ENCODE data around the gene HCFC1R1.
A peak's percentile ranks its signal among the peaks of the same experiment; 100 is the strongest.
"Not testable (repeated sequence)": the region's sequence is repeated elsewhere in the genome, so short reads cannot be mapped to it uniquely, and the experiment has no call there.

Gene HCFC1R1

DNA sequence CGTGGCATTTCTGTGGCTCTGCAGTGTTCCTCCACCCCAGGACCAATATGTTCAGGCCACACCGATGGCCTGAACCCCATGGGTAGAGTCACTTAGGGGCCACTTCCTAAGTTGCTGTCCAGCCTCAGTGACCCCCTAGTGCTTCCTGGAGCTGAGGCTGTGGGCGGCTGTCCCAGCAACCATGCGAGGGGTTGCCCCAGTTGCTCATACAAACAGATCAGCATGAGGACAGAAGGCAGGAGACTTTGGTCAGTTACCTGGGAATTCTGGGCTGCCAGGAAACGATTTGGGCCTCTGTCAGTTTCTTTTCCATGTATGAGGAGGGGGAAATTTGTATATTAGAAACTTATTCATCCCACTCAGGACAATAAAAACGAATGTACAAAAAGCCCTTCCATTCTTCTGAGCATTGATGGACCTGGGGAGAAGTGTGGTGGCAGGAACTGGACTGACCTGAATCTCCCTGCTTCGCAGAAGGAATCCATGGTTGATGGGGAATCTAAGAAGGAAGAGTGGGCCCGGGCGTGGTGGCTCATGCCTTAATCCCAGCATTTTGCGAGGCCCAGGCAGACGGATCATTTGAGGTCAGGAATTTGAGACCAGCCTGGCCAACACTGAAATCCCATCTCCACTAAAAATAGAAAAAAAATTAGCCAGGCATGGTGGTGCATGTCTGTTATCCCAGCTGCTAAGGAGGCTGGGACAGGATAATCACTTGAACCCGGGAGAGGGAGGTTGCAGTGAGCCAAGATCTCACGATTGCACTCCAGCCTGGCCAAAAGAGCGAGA is 36.8 kb upstream of the HCFC1R1 start:
- TF ChIP-seq POLR2A (IDR thresholded peaks at IDR 0.05; ENCODE audit: low read length) (no peak), GATA1 (IDR thresholded peaks at IDR 0.05; ENCODE audit: low read depth, low read length) (no peak)
- no peak for DNase-seq

DNA sequence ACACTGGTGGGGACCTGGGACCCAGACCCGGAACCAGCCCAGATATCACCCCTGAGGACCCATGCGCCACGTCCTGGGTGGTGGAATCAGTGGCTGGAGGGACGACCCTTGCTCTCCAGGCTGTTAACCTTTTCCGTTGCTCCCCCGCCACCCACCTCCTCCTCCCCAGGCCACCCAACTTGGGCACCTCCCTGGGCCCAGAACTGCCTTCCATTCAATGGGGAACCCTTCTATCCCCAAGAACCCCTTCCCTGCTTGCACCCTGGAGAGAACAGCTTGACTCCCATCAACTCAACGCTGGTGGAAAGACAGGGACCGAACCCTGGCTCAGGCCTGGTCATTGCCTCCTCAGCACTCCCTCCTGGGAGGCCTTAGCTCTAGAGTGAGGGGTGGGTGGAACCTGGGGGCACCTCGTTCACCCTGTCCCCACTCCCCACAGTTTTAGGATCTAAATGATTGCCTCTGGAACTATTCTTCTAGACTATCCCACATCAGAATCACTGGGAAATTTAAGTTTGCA is 36.0 kb upstream of the HCFC1R1 start:
- no peak for DNase-seq

GRCh38 chr16:3059041-3059722 is 35.4 kb upstream of the HCFC1R1 start:
- no peak for TF ChIP-seq GATA1 (IDR thresholded peaks at IDR 0.05; ENCODE audit: low read depth, low read length)
- no peak for TF ChIP-seq POLR2A (IDR thresholded peaks at IDR 0.05; ENCODE audit: low read length)
- DNase-seq: peak; percentile 84 to 92

More for the DNA sequence above, 36.0 kb upstream of the HCFC1R1 start:
- no peak for TF ChIP-seq POLR2A (IDR thresholded peaks at IDR 0.05; ENCODE audit: low read length)
- no peak for TF ChIP-seq GATA1 (IDR thresholded peaks at IDR 0.05; ENCODE audit: low read depth, low read length)

DNA sequence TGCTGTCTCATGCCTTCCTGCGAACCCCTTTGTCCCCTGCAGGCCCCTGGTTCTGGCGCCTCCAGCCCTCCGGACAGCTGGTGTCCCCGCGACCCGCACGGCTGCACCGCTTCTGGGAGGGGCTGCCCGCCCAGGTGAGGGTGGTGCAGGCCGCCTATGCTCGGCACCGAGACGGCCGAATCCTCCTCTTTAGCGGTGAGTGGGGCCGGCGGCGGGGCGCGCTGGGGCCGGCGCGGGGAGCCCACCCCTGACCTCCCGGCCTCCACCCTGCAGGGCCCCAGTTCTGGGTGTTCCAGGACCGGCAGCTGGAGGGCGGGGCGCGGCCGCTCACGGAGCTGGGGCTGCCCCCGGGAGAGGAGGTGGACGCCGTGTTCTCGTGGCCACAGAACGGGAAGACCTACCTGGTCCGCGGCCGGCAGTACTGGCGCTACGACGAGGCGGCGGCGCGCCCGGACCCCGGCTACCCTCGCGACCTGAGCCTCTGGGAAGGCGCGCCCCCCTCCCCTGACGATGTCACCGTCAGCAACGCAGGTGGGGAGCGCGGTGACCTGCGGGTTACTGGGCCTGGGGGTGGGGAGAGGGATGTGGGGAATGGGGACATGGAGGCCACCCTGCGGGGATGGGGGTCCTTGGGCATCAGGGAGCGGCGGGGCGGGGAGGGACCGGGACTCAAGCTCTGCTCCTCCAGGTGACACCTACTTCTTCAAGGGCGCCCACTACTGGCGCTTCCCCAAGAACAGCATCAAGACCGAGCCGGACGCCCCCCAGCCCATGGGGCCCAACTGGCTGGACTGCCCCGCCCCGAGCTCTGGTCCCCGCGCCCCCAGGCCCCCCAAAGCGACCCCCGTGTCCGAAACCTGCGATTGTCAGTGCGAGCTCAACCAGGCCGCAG is 34.6 kb upstream of the HCFC1R1 start:
- TF ChIP-seq GATA1 (IDR thresholded peaks at IDR 0.05; ENCODE audit: low read depth, low read length): no peak
- peak; percentile 52 to 60 for DNase-seq

DNA sequence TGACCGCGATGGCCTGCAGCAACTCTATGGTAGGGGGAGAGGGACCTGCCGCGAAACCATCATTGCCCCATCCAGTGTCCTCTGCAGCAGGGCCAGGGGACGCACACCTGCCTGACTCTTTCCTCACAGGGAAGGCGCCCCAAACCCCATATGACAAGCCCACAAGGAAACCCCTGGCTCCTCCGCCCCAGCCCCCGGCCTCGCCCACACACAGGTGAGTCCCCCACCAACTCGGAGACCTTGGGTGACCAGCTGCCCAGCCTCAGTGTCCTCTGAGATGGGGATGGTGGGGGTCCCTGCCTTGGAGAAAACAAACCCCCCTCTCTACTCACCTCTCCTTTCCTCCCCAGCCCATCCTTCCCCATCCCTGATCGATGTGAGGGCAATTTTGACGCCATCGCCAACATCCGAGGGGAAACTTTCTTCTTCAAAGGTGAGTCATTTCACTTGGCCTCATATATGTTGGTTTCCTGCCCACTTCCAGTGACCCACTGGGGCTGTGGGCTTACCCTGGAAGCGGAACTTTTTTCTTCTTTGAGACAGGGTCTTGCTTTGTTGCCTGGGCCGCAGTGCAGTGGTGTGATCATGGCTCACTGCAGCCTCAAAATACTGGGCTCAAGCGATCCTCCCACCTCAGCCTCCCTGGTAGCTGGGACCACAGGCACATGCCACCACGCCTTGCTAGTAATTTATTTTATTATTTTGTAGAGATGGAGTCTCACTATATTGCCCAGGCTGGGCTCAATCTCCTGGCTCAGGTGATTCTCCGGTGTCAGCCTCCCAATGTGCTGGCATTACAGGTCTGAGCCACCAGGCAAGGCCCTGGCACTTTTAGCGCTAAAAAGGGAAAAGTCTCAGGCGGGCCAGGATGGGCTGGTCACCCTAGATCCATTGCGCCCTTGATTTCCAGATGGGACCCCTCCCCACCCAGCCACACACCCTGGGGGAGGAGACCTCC is 33.7 kb upstream of the HCFC1R1 start:
- no peak for DNase-seq
- no peak for TF ChIP-seq POLR2A (IDR thresholded peaks at IDR 0.05; ENCODE audit: low read length)
- TF ChIP-seq GATA1 (IDR thresholded peaks at IDR 0.05; ENCODE audit: low read depth, low read length): no peak

DNA sequence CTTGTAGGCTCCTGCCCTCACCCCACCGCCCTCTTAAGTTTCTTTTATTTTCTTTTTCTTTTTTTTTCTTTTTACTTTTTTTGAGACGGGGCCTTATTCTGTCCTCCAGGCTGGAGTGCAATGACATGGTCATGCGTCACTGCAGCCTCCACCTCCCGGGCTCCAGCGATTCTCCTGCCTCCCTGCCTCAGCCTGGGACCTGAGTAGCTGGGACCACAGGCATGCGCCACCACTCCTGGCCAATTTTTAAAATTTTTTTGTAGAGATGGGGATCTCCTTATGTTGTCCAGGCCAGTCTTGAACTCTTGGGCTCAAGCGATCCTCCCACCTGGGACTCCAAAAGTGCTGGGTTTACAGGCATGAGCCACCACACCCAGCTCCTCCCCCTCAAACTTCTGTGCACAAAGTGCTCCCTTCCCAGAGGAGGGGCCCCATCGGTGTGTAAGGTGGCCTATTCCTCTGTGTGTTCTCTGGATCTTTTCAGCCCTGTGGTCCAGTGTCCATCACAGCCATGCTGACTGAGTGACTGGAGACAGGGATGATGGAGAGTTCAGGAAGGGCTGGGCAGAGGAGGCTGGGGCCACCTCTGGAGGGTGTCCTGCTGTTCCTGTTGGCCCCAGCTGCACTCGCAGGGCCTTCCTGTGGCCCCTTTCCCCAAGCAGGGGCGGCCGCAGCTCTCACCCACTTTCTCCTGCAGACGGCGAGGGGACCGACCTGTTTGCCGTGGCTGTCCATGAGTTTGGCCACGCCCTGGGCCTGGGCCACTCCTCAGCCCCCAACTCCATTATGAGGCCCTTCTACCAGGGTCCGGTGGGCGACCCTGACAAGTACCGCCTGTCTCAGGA is 32.8 kb upstream of the HCFC1R1 start:
- DNase-seq: no peak
- no peak for TF ChIP-seq GATA1 (IDR thresholded peaks at IDR 0.05; ENCODE audit: low read depth, low read length)
- TF ChIP-seq POLR2A (IDR thresholded peaks at IDR 0.05; ENCODE audit: low read length): no peak

DNA sequence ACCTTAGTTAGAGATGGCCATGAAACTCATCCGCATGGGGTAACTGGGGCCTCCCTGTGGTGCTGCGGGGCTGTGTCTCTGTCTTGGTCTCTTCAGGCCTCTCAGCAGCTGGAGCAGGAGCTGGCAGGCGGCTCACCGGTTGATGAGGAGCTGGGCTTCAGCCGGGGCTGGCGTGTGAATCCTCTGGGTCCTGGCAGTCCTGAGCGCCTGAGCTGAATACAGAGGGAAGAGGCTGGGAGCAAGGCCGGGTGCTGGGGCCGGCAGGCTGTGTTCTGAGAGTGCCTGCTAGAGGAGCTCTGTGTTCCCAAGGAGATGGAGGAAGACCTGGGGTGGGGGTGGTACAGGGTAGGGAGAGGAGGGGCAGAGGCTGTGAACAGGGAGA is 32.0 kb upstream of the HCFC1R1 start:
- not testable (repeated sequence) for DNase-seq

DNA sequence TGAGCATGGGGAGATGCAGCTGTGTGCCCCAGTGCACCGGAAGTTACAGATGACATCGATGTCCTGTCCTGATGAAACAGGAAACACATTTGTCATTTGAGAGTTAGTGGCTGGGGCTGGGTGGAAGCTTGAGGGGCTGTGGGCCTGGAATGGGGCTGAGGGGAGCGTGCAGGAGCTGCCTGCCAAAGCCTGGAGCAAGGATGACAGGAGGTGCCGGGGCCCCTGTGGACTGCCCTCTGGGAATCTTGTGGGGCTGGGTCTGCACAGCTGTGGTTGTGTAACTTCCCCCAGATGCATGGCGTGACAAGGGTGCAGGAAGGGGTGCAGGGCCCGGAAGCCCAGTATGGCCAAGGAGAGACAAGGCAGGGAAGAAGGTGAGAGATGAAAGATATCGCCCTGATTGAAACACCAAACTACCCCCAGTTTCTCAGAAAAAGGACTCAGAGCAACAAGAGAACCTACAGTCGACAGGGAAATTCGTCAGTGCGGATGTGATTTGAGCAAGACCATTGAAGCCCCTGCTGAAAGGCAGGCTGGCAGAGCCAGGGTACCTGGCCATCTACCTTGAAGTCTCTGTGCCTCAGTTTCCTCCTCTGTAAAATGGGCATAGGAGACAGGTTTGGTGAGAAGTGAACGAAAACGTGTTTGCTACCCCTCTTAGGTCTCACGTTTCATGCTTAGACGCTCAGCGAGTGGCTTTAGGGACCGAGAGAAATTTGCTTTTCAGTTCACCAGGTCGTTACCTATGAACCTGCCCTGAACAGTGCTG is 31.4 kb upstream of the HCFC1R1 start:
- DNase-seq: no peak

DNA sequence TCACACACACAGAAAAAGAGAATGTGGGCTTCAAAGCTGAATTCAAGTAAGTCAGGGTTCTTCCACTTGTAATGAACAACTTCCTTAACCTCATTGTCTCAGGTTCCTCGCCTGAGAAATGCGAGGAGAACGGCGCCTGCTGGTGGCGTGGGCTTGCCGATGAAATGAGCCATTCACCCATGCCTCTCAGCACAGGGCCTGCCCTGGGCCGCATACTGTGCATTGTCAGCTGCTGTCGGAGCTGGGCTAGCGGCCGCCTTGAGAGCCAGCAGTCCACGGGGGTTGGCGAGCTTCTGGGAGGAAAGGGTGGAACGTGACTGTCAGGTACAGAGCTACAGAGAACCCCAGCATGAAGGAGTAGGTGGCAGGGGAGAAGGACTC is 29.6 kb upstream of the HCFC1R1 start:
- DNase-seq: not testable (repeated sequence)

More for the DNA sequence above, 31.4 kb upstream of the HCFC1R1 start:
- TF ChIP-seq POLR2A (IDR thresholded peaks at IDR 0.05; ENCODE audit: low read length): no peak
- TF ChIP-seq GATA1 (IDR thresholded peaks at IDR 0.05; ENCODE audit: low read depth, low read length): no peak

DNA sequence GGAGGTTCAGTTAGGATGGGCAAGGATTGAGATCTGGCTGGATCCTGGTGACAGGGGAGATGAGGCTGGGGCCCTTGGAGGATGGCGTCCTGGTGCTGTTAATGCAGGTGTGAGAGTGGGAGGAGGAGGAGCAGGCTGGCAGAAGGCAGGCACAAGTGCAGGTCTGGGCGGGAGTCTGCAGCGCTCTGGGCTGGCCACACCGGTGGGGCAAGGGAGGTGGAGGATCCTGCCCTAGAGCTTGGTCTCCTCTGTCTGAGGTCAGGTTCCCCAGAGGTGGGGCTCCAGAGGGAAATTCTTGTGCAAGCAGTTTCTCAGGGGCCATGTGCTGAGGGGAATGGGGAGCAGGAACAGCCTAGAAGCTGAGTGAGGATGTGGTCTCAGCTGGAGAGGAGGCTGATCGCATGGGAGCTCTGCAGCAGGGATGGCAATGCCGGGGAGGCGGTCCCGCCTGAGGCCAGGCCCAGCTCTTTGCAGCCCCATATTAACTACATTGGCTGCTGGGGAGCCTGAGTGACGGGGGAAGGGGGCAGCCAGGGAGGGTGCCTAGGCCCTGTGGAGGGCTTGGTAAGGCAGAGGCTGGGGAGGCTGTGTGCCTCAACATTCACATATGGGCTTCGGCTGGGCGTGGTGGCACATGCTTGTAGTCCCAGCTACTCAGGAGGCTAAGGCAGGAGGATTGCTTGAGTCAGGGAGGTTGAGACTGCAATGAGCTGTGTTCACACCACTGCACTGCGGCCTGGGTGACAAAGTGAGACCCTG is 29.0 kb upstream of the HCFC1R1 start:
- not testable (repeated sequence) for DNase-seq

GRCh38 chr16:3051494-3051893 is 27.8 kb upstream of the HCFC1R1 start:
- DNase-seq: no peak

More at GRCh38 chr16:3051494-3051893, 27.8 kb upstream of the HCFC1R1 start:
- TF ChIP-seq POLR2A (IDR thresholded peaks at IDR 0.05; ENCODE audit: low read length): no peak
- no peak for TF ChIP-seq GATA1 (IDR thresholded peaks at IDR 0.05; ENCODE audit: low read depth, low read length)
